Small intestine (tissue), 7 donors: ENCODE measurements around the gene CEP85L. TPM values are rescaled to one million over a fixed set of nuclear protein-coding genes. Genes with fewer than 3 reads are reported as not detected.

ENCODE experiments used
- DNase-seq, 2 donors: peaks; one replicate each; pipeline versions ENCODE4 v3.0.0 to v3.0.0-alpha.2; 2013
- FAIRE-seq: peaks from 2 replicates; lab custom pipeline; 2012; peaks lifted over from hg19 to GRCh38; lab: Jason Lieb, UNC
- H3K27ac ChIP-seq, 3 donors: one replicate each; pipeline ENCODE4 v1.5.1; 2013; ENCODE audit warnings: low read length in 2 of 3, mild to moderate bottlenecking in 2 of 3, control low read depth in 1 of 3, inconsistent platforms in 1 of 3, low read depth in 1 of 3, moderate library complexity in 1 of 3
- H3K27me3 ChIP-seq, 3 donors: one replicate each; pipeline ENCODE4 v1.6.1; 2013; ENCODE audit warnings: low read length in 3 of 3, inconsistent platforms in 1 of 3; ENCODE audit not compliant: control insufficient read depth in 3 of 3, insufficient read depth in 3 of 3
- H3K36me3 ChIP-seq, 3 donors: one replicate each; pipeline ENCODE4 v1.6.1; 2013; ENCODE audit warnings: low read length in 3 of 3, inconsistent platforms in 1 of 3, low read depth in 1 of 3, mild to moderate bottlenecking in 1 of 3, moderate library complexity in 1 of 3; ENCODE audit not compliant: control insufficient read depth in 3 of 3, insufficient read depth in 2 of 3
- H3K4me1 ChIP-seq, 3 donors: one replicate each; pipeline ENCODE4 v1.6.1; 2013; ENCODE audit warnings: low read length in 2 of 3, inconsistent platforms in 1 of 3, low read depth in 1 of 3, mild to moderate bottlenecking in 1 of 3, moderate library complexity in 1 of 3; ENCODE audit not compliant: control insufficient read depth in 3 of 3, insufficient read depth in 2 of 3
- H3K4me3 ChIP-seq, 3 donors: one replicate each; pipeline ENCODE4 v1.5.1; 2013; ENCODE audit warnings: low read length in 3 of 3, control low read depth in 1 of 3, inconsistent platforms in 1 of 3, low read depth in 1 of 3, mild to moderate bottlenecking in 1 of 3, moderate library complexity in 1 of 3
- H3K9me3 ChIP-seq, 2 donors: one replicate each; pipeline ENCODE4 v1.6.1; 2013; ENCODE audit warnings: low read depth in 1 of 2, low read length in 1 of 2; ENCODE audit not compliant: control insufficient read depth in 2 of 2, insufficient read depth in 1 of 2
- WGBS, 3 donors: extraction: QIAGEN DNeasy Blood & Tissue Kit; methylation state at CpG; one replicate each; pipeline ENCODE4 v1.1.7; 2013; 5-methylcytosine and 5-hydroxymethylcytosine counted together
- polyA plus RNA-seq, 4 donors: library from polyadenylated mRNA; stranded (reverse) in 3 of 4; unstranded in 1 of 4; fragments of 200-250 nt in 3 of 4; fragments of 120-200 nt in 1 of 4; gene quantifications; one replicate each; pipeline versions ENCODE4 v1.2.1 to v1.2.3, GENCODE V29; 2013
- donor health status: healthy with polysubstance abuse.
- donor health status: control.
- donor health status: control.
- donor health status: Bipolar disorder and iron deficiency.
- donor health status: healthy.

Gene CEP85L
- polyA plus RNA-seq, 4 donors = 0.22 to 2.2 (median 0.66) TPM

DNA sequence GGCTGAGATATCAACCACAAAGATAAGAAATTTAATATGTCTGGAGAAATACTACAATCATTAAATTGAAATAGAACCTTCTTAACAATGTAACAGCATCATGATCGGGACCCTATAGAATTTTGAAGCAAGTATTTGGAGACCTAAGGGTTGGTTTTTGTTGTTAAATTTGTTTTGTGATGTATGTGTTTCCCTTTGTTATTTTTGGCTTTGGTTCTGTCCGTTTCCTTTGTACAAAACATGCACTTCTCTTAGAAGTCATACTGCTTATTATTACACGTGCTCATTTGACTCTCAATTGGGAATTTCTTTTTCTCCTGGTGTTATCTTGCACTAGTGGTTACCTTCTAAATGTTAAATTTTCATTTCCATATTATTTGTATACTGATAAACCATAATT lies 107.3 kb downstream of the CEP85L start:
- no peak for DNase-seq
- Histone ChIP-seq H3K4me1 (no peaks in the 10 kb centered on the region), H3K4me3 (no peak overlapping the region), H3K9me3 (no peaks in the 10 kb centered on the region), H3K27ac (no peak overlapping the region), H3K36me3 (no peaks in the 10 kb centered on the region), H3K27me3 (no peaks in the 10 kb centered on the region)
- WGBS, 3 donors = 81 to 89% (median 81%) methylated on average over 3 of the region's 3 CpGs
- FAIRE-seq = no peak

DNA sequence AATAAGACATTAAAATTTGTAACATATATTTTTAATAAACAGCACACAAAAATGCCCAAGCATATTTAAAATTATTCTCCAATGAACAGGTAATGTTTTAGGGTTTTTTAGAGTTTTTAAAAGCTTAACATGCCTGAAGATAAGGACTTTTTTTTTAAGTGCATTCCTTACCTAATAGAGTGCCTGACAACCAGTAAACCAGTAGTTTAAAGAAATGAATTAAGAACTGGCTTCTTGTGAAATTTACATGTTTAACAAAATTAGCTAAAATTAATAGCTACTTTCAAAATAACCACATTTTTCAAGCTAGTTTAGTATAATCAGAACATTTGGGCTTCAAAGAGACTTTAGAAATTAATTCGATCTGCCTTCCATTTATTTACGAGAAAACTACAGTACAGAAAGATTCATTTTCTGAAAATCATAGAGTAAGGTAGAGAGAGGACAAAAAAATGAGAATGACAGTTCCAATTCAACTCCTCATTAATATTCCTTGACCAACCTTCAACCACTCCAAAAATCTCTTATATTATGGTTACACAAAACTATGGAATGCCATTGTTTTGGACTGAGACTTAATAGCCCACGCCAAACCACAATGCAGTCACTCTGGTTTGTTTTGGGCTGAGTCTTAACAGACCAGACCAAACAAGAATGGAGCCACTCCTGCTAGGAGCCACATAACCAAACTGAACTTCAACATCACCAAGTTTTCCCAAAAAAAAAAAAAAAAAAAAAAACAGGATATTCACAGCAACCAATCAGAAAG lies 109.0 kb downstream of the CEP85L start:
- WGBS, 3 donors = 95 to 100% (median 99%) methylated on average over 3 of the region's 3 CpGs
- no peaks in the 10 kb centered on the region for H3K9me3 ChIP-seq
- DNase-seq = no peak
- no peak overlapping the region for H3K4me3 ChIP-seq
- H3K36me3 ChIP-seq = no peaks in the 10 kb centered on the region
- no peak for FAIRE-seq
- H3K27ac ChIP-seq = no peak overlapping the region
- no peaks in the 10 kb centered on the region for H3K4me1 ChIP-seq
- H3K27me3 ChIP-seq = no peaks in the 10 kb centered on the region

DNA sequence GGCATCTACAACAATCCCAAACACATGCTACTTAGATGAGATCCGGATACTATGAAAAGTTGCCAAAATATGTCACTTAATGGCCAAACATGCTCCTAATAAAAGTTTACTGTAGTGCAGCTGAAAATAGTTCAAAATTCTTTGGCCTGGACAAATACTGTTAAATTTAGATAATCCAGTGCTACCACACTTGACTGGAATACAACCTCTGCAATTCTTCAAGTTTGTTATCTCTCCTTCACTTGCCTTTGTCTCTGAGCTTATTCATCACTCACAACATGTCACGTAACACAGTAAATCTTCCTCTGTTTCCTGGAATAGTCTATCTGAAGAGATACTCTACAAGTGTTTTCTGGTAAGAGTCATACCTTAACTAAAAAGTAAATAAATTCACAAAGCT lies 113.8 kb downstream of the CEP85L start:
- no peaks in the 10 kb centered on the region for H3K27me3 ChIP-seq
- H3K27ac ChIP-seq = no peak overlapping the region
- DNase-seq (no peak), FAIRE-seq (no peak)
- H3K4me3 ChIP-seq = no peak overlapping the region
- H3K4me1 ChIP-seq = no peaks in the 10 kb centered on the region
- no peaks in the 10 kb centered on the region for H3K36me3 ChIP-seq
- no peaks in the 10 kb centered on the region for H3K9me3 ChIP-seq
- WGBS, 3 donors = 57 to 80% (median 79%) methylated on average over 2 of the region's 2 CpGs

GRCh38 chr6:118536478-118536877 lies 114.9 kb downstream of the CEP85L start:
- DNase-seq (no peak), FAIRE-seq (no peak)
- Histone ChIP-seq H3K4me3 (no peak overlapping the region), H3K9me3 (no peaks in the 10 kb centered on the region), H3K4me1 (no peaks in the 10 kb centered on the region), H3K27me3 (no peaks in the 10 kb centered on the region), H3K36me3 (no peaks in the 10 kb centered on the region), H3K27ac (no peak overlapping the region)
- 83 to 91% (median 89%) methylated on average over 2 of the region's 2 CpGs for WGBS, 3 donors

DNA sequence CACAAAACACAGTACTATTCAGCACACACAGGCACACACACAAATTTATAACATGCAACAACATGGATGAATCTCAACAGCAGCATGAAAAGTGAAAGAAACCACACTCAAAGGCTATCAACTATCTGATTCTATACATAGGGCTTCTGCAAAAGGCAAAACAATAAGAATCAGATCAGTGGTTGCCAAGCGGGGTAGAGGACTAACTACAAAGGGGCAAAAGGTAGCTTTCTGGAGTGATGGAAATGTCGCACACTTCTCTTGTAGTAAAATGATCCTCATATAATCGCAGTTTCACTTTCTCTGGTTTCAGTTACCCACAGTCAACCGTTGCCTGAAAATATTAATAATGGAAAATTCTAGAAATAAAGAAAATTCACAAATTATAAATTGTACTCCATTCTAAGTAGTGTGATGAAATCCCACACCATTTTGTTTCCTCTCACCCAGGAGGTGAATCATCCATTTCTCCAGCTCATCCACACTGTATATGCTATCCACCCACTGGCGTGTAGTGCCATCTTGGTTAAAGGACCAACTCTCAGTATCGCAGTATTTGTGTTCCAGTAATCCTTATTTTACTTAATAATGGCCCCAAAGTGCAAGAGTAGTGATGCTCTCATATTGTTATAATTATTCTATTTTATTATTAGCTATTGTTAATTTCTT lies 116.1 kb downstream of the CEP85L start:
- Histone ChIP-seq H3K27ac (no peak overlapping the region), H3K27me3 (no peaks in the 10 kb centered on the region), H3K36me3 (no peaks in the 10 kb centered on the region), H3K4me1 (no peaks in the 10 kb centered on the region), H3K9me3 (no peaks in the 10 kb centered on the region), H3K4me3 (no peak overlapping the region)
- 81 to 92% (median 88%) methylated on average over 6 of the region's 6 CpGs for WGBS, 3 donors
- FAIRE-seq (no peak), DNase-seq (no peak)

DNA sequence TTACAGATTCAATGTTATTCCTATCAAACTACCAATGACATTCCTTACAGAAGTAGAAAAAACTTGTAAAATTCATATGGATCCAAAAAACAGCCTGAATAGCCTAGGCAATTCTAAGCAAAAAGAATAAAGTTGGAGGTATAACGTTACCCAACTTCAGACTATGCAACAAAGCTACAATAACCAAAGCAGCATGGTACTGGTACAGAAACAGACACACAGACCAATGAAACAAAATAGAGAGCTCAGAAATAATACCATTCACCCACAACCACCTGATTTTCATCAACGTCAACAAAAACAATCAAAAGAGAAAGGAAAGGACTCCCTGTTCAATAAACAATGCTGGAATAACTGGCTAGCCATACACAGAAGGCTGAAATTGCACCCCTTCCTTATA lies 120.4 kb downstream of the CEP85L start:
- WGBS, 3 donors = 88 to 93% (median 88%) methylated on average over 2 of the region's 2 CpGs
- FAIRE-seq = no peak
- no peak for DNase-seq
- no peaks in the 10 kb centered on the region for H3K27me3 ChIP-seq
- no peaks in the 10 kb centered on the region for H3K4me1 ChIP-seq
- H3K27ac ChIP-seq = no peak overlapping the region
- H3K4me3 ChIP-seq = no peak overlapping the region
- H3K36me3 ChIP-seq = no peaks in the 10 kb centered on the region
- no peaks in the 10 kb centered on the region for H3K9me3 ChIP-seq

- no peaks in the 10 kb centered on the region for H3K4me1 ChIP-seq
- no peaks in the 10 kb centered on the region for H3K36me3 ChIP-seq
- FAIRE-seq (peak; percentile 62), DNase-seq (no peak)
- WGBS, 3 donors = 76 to 93% (median 79%) methylated on average over 2 of the region's 2 CpGs
- no peaks in the 10 kb centered on the region for H3K27me3 ChIP-seq
- no peak overlapping the region for H3K27ac ChIP-seq
- no peaks in the 10 kb centered on the region for H3K9me3 ChIP-seq
- H3K4me3 ChIP-seq = no peak overlapping the region
Observed at GRCh38 chr6:118529756-118530155, 121.6 kb downstream of the CEP85L start.

- H3K27ac ChIP-seq = no peak overlapping the region
Observed at GRCh38 chr6:118528129-118528528, 123.3 kb downstream of the CEP85L start.

More at GRCh38 chr6:118528129-118528528, 123.3 kb downstream of the CEP85L start:
- no peaks in the 10 kb centered on the region for H3K36me3 ChIP-seq
- H3K4me3 ChIP-seq = no peak overlapping the region
- no peaks in the 10 kb centered on the region for H3K9me3 ChIP-seq
- no peak for DNase-seq
- 19 to 41% (median 25%) methylated on average over 1 of the region's 1 CpG for WGBS, 3 donors
- no peak for FAIRE-seq
- no peaks in the 10 kb centered on the region for H3K4me1 ChIP-seq
- no peaks in the 10 kb centered on the region for H3K27me3 ChIP-seq
